Stimulated activated naive B cell treated with anti-CD40 and anti-IgM and Interleukin-4, amounts not matched to agents 10 μg/mL and 1 μg/mL and 100 μg/mL, for 72 hours (primary cell): ENCODE measurements around the gene WDR1.
A peak's percentile ranks its signal among the peaks of the same experiment; 100 is the strongest.

Experiments
- ATAC-seq, 2 donors: fragments of 150-1000 bp; cut with Tn5 transposase; replicated peaks; 2 replicates each; pipeline ENCODE4 v1.10.0; 2021; ENCODE audit warnings: moderate library complexity in 1 of 2
- DNase-seq: peaks from one replicate; pipeline ENCODE4 v3.0.0; 2021
- H3K27ac Mint-ChIP-seq: one replicate; pipeline ENCODE4 v1.8.0; 2022; ENCODE audit warnings: mild to moderate bottlenecking, mixed read lengths
- H3K27me3 Mint-ChIP-seq, 2 donors: one replicate each; pipeline ENCODE4 v1.8.0; 2022; ENCODE audit warnings: mixed read lengths in 2 of 2
- H3K36me3 Mint-ChIP-seq, 2 donors: one replicate each; pipeline ENCODE4 v1.8.0; 2022; ENCODE audit warnings: mixed read lengths in 2 of 2, mild to moderate bottlenecking in 1 of 2
- H3K4me1 Mint-ChIP-seq, 2 donors: one replicate each; pipeline ENCODE4 v1.8.0; 2022; ENCODE audit warnings: mixed read lengths in 2 of 2, mild to moderate bottlenecking in 1 of 2
- H3K4me3 Mint-ChIP-seq, 2 donors: one replicate each; pipeline ENCODE4 v1.8.0; 2022; ENCODE audit warnings: mild to moderate bottlenecking in 2 of 2, mixed read lengths in 2 of 2, moderate library complexity in 1 of 2
- H3K9me3 Mint-ChIP-seq, 2 donors: one replicate each; pipeline ENCODE4 v1.8.0; 2022; ENCODE audit warnings: mixed read lengths in 2 of 2, mild to moderate bottlenecking in 1 of 2

Gene WDR1

GRCh38 chr4:10036807-10037342, 79.7 kb downstream of the WDR1 start:
- Mint-ChIP-seq H3K4me1 (peaks cover 11 to 18% of the 10 kb centered on the region in 2 donors), H3K36me3 (peaks cover 0 to 9% of the 10 kb centered on the region in 2 donors), H3K27ac (no peak overlapping the region), H3K4me3 (no peak overlapping the region), H3K9me3 (no peaks in the 10 kb centered on the region), H3K27me3 (peaks cover 0 to 14% of the 10 kb centered on the region in 2 donors)
- DNase-seq (no peak), ATAC-seq (no peak)

GRCh38 chr4:10035130-10035529, 81.5 kb downstream of the WDR1 start:
- peaks cover 11 to 18% of the 10 kb centered on the region in 2 donors for H3K4me1 Mint-ChIP-seq
- H3K4me3 Mint-ChIP-seq = no peak overlapping the region
- DNase-seq (no peak), ATAC-seq (no peak)
- H3K27ac Mint-ChIP-seq = no peak overlapping the region
- H3K9me3 Mint-ChIP-seq = no peaks in the 10 kb centered on the region
- peaks cover 0 to 15% of the 10 kb centered on the region in 2 donors for H3K27me3 Mint-ChIP-seq
- H3K36me3 Mint-ChIP-seq = peaks cover 0 to 8% of the 10 kb centered on the region in 2 donors

GRCh38 chr4:10034612-10035104, 81.9 kb downstream of the WDR1 start:
- no peak for DNase-seq
- Mint-ChIP-seq H3K27ac (no peak overlapping the region), H3K4me3 (no peak overlapping the region), H3K9me3 (no peaks in the 10 kb centered on the region), H3K27me3 (peaks cover 0 to 15% of the 10 kb centered on the region in 2 donors), H3K4me1 (peaks cover 11 to 18% of the 10 kb centered on the region in 2 donors), H3K36me3 (peaks cover 0 to 4% of the 10 kb centered on the region in 2 donors)
- no peak for ATAC-seq

GRCh38 chr4:10034136-10034535, 82.5 kb downstream of the WDR1 start:
- Mint-ChIP-seq H3K4me3 (no peak overlapping the region), H3K27me3 (peaks cover 0 to 15% of the 10 kb centered on the region in 2 donors), H3K36me3 (no peaks in the 10 kb centered on the region), H3K4me1 (peaks cover 11 to 18% of the 10 kb centered on the region in 2 donors), H3K9me3 (no peaks in the 10 kb centered on the region), H3K27ac (no peak overlapping the region)
- DNase-seq (no peak), ATAC-seq (no peak)

- no peak for DNase-seq
- Mint-ChIP-seq H3K4me3 (no peak overlapping the region), H3K36me3 (no peaks in the 10 kb centered on the region), H3K27me3 (peaks cover 0 to 21% of the 10 kb centered on the region in 2 donors), H3K4me1 (peaks cover 11 to 18% of the 10 kb centered on the region in 2 donors), H3K27ac (no peak overlapping the region), H3K9me3 (no peaks in the 10 kb centered on the region)
- peak; percentile 29 to 54 for ATAC-seq
Observed at GRCh38 chr4:10033191-10033881, 83.3 kb downstream of the WDR1 start.

- Mint-ChIP-seq H3K4me1 (peaks cover 11 to 18% of the 10 kb centered on the region in 2 donors), H3K36me3 (no peaks in the 10 kb centered on the region), H3K27me3 (peaks cover 4 to 21% of the 10 kb centered on the region in 2 donors), H3K9me3 (no peaks in the 10 kb centered on the region), H3K4me3 (no peak overlapping the region), H3K27ac (no peak overlapping the region)
- ATAC-seq (no peak), DNase-seq (no peak)
Observed at GRCh38 chr4:10032625-10033024, 84.0 kb downstream of the WDR1 start.

GRCh38 chr4:10031668-10032590, 84.7 kb downstream of the WDR1 start:
- DNase-seq (no peak), ATAC-seq (no peak)
- Mint-ChIP-seq H3K27ac (no peak overlapping the region), H3K4me3 (no peak overlapping the region), H3K4me1 (peaks cover 11 to 18% of the 10 kb centered on the region in 2 donors), H3K36me3 (no peaks in the 10 kb centered on the region), H3K27me3 (peaks cover 4 to 21% of the 10 kb centered on the region in 2 donors), H3K9me3 (no peaks in the 10 kb centered on the region)

GRCh38 chr4:10030972-10031667, 85.5 kb downstream of the WDR1 start:
- Mint-ChIP-seq H3K9me3 (no peaks in the 10 kb centered on the region), H3K4me3 (no peak overlapping the region), H3K27ac (no peak overlapping the region), H3K36me3 (no peaks in the 10 kb centered on the region), H3K27me3 (peaks cover 4 to 21% of the 10 kb centered on the region in 2 donors), H3K4me1 (peaks cover 11 to 18% of the 10 kb centered on the region in 2 donors)
- no peak for ATAC-seq
- no peak for DNase-seq

GRCh38 chr4:10029403-10029802, 87.2 kb downstream of the WDR1 start:
- DNase-seq (no peak), ATAC-seq (no peak)
- no peak overlapping the region for H3K27ac Mint-ChIP-seq
- peaks cover 11 to 18% of the 10 kb centered on the region in 2 donors for H3K4me1 Mint-ChIP-seq
- peaks cover 4 to 21% of the 10 kb centered on the region in 2 donors for H3K27me3 Mint-ChIP-seq
- H3K9me3 Mint-ChIP-seq = no peaks in the 10 kb centered on the region
- no peaks in the 10 kb centered on the region for H3K36me3 Mint-ChIP-seq
- no peak overlapping the region for H3K4me3 Mint-ChIP-seq

- Mint-ChIP-seq H3K27ac (no peak overlapping the region), H3K36me3 (no peaks in the 10 kb centered on the region), H3K27me3 (peaks cover 4 to 21% of the 10 kb centered on the region in 2 donors), H3K9me3 (no peaks in the 10 kb centered on the region), H3K4me3 (no peak overlapping the region), H3K4me1 (peaks cover 12 to 21% of the 10 kb centered on the region in 2 donors)
- DNase-seq = no peak
- ATAC-seq = no peak
Observed at GRCh38 chr4:10028910-10029309, 87.7 kb downstream of the WDR1 start.

GRCh38 chr4:10026485-10026884, 90.1 kb downstream of the WDR1 start:
- Mint-ChIP-seq H3K9me3 (no peaks in the 10 kb centered on the region), H3K27me3 (peaks cover 4 to 6% of the 10 kb centered on the region in 2 donors), H3K4me1 (peaks cover 16 to 23% of the 10 kb centered on the region in 2 donors), H3K4me3 (no peak overlapping the region), H3K27ac (no peak overlapping the region), H3K36me3 (no peaks in the 10 kb centered on the region)
- no peak for ATAC-seq
- no peak for DNase-seq

- Mint-ChIP-seq H3K36me3 (no peaks in the 10 kb centered on the region), H3K27ac (no peak overlapping the region), H3K27me3 (peaks cover 4 to 6% of the 10 kb centered on the region in 2 donors), H3K4me1 (peaks cover 23 to 33% of the 10 kb centered on the region in 2 donors), H3K4me3 (no peak overlapping the region), H3K9me3 (no peaks in the 10 kb centered on the region)
- DNase-seq (no peak), ATAC-seq (no peak)
Observed at GRCh38 chr4:10025230-10025806, 91.3 kb downstream of the WDR1 start.
